Activated CD8-positive, alpha-beta memory T cell treated with anti-CD3 and anti-CD28 coated beads, Interleukin-2, amount 50 U/mL, for 4 hours (primary cell): ENCODE results near the gene MYPOP.

Experiments used
- DNase-seq: peaks from one replicate; pipeline ENCODE4 v3.0.0-alpha.2; 2020

MYPOP gene

GRCh38 chr19:45901912-45902650 is at the start of gene MYPOP:
Gene MYPOP, minus strand, starts transcription at chr19:45902613. Its CDS starts 840 bp downstream, at chr19:45901773.
- no peak for DNase-seq

DNA sequence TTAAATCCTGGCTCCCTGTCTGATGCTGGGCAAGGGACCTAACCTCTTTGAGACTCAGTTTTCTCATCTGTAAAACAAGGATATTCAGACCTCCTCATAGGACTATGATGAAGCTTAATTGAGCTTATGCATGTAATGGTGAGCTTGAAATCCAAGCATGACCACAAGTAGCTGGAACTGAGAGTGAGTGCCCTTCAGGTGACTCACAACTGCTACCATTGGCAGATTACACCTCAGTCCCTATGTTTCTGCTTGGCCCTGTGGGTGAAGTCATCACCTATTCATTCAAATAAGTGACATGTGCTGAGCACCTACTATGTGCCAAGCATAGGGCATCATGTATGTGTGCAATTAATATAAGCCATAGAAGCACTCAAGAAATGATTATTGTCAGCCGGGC is 45.5 kb upstream of the MYPOP start:
- no peak for DNase-seq

DNA sequence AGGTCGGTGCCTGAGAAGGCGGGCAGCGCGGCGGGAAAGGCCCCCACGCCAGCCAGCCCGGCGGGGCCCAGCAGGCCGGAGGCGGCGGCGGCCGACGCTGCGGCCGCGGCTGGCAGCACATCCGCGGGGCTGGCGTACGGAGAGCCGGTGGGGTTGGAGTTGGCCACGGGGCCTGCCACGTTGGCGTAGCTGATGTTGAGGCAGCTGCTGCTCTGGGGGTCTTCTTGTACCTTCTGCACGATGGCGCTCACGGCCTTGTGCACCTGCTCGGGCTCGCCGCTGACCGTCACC is 38.0 kb upstream of the MYPOP start:
- no peak for DNase-seq

DNA sequence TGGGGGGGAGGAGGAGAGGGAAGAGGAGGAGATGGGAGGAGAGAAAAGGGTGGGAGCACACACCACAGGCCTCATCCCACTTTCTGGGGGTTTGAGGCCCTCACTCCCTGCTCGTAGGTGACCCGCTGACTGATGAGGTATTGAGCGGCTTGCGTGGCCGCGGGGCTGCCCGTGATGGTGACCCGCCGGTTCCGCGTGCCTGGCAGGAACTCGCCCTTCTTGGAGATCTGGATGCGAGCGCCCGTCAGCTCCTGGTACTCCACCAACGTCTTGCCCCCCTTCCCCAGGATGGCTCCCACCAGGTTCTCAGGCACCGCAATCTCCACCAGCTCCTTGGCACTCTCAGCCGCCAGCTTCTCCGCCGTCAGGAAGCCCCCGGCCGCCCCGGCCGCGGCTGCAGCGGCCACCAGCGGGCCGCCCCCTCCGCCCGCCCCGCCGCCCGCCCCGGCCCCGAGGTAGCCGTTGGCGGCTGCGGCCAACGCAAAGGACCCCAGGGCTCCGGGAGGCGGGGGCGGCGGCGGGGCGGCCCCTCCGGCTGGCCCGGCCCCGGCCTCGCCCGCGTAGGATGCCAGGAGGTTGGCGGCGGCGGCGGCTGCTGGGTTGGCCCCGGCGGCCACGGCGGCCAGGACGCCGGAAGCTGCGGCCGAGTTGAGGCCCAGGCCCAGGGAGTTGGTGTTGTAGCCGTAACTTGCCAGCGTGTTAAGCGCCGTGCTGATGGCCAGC is 37.5 kb upstream of the MYPOP start:
- DNase-seq = no peak

DNA sequence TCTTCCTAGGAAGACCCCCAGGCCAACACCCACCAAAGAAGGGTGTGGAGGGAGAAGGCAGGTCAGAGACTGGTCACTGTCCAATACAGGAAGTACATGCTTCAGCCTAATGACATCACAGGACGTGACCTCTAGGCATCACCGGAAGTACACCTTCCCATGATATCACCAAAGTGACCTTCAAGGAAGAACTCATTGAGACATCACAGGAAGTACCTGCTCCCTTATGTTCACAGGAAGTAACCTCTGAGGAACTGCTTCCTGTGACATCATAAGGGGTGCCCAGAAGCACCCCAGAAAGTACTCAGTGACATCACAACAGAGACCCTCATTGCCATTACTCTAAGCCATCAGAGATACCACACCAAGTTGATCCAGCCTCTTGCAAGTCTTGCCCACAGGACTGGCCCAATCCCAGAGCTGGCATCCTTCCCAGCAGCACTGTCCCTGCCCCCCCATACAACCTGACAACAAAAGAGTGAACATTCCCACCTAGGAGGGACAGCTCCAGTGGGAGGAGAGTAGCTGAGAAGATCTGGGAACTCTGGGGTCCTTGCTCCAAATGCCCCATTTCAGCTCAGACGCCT is 36.4 kb upstream of the MYPOP start:
- no peak for DNase-seq

DNA sequence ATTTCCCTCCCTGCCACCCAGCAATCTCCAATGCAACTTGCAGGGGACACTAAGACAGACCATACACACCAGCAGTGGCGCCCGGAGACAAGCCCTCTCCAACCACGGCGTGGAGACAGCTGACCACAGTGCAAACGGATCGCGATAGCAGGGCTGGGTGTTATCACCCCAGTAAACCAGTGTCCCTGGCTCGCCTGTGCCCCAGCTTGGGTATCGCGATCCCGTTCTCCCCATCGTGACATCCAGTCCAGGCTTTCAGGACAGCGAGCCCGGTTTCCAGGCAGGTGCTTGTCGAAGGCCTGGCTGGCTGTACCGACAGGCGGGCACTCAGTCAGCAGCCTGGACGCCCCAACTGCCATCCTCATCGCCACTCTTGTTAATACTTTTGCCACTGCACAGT is 32.9 kb upstream of the MYPOP start:
- no peak for DNase-seq

GRCh38 chr19:45934551-45935230 is 32.3 kb upstream of the MYPOP start:
- no peak for DNase-seq

GRCh38 chr19:45933759-45934158 is 31.3 kb upstream of the MYPOP start:
- DNase-seq = no peak

DNA sequence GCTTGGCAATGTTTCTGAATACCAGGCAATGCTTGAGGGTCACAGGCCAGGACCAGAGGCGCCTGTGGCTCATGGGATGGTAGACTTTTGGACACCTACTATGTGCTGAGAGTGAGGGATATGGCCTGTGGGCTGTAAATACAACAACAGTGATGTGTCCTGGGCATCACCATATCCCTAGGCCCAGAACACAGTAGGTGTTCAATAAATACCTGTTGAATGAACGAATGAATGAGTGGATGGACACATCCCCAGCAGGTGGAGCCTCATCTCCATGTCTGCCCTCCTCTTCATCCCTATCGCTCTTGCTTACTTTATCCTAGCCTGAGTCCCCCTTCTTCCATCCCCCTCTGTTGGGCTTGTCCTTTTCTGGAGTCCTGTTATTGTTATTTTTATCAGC is 28.6 kb upstream of the MYPOP start:
- DNase-seq = no peak

DNA sequence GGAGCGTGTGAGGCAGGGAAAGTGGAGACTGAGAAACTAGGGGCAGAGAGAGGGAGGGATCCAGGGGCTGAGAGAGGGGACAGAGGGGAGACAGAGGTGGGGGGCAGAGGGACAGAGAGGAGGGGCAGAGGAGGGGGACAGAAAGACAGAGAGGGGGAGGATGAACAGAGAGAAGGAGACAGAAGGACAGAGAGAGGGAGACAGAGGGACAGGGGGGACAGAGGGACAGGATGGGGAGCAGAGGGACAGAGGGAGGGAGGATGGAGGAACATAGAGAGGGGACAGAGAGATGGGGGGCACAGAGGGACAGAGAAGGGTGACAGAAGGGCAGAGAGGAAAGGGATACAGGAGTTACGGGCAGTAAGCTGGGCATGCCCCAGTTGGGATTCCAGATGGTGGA is 26.8 kb upstream of the MYPOP start:
- no peak for DNase-seq

DNA sequence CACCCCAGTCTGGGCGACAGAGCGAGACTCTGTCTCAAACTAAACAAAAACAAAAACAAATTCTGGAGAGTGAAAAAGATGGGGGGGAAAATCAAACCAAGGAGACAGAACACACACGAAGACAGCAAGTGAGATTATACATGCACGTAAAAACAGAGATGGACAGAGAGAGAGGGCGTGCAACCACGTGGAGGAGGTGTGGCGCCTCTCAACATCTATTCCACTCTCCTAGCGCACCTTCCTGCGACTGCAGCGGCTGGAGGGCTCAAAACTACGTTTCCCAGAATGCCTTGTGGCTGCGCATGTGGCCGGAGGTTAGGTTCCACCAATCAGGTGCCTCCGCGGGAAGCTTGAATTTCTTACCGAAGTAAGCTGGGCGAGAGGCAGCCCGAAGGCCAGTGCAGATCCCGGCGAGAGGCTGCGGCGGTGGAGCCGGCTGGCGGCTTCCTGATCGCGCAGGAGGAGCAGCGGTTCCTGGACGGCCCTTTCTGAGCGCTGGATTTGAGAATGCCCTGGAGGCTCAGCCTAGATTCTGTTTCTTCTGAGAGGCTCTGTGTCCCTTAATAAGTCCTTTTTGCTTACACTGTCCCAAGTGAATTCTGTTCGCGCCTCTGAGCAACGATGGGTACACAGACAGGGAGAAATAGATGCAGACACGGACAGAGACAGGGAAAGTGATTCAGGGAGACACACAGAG is 25.3 kb upstream of the MYPOP start:
- peak; percentile 84 for DNase-seq

- no peak for DNase-seq
Observed at GRCh38 chr19:45924891-45925447, 22.6 kb upstream of the MYPOP start.

- no peak for DNase-seq
Observed at GRCh38 chr19:45922281-45922680, 19.9 kb upstream of the MYPOP start.

- DNase-seq = no peak
Observed at GRCh38 chr19:45920458-45920857, 18.0 kb upstream of the MYPOP start.

DNA sequence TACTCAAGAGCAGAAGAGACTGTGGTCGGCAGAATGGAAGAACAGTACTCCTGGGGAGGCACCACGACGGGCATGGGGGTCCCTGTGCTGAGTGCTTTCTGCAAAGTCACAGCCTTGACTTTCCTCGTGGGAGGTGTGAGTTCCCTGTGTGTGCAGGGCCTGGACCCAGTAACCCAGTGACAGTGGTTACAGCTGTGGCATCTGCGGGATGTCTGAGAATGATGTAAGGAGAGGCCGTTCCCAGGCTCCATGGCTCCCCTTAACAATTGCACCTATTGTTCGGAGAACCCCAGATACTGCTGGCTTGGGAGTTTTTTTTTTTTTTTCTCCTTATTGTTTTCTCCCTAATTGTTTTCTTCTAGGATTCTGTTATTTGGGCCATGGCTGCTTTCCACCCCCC is 17.3 kb upstream of the MYPOP start:
- DNase-seq = no peak

DNA sequence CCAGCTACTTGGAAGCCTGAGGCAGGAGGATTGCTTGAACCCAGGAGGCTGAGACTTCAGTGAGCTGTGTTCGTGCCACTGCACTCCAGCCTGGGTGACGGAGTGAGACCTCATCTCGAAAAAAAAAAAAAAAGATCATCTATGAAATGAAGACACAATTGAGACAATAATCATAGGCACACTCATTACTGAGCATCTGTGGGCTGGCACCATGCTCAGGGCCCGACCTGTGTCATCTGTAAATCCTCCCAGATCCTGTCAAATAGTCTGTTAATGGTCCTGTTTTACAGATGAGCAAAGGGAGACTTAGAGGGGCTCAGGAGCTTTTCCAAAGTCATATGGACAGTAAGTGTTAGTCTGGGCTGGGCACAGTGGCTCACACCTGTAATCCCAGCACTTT is 16.3 kb upstream of the MYPOP start:
- DNase-seq = no peak

DNA sequence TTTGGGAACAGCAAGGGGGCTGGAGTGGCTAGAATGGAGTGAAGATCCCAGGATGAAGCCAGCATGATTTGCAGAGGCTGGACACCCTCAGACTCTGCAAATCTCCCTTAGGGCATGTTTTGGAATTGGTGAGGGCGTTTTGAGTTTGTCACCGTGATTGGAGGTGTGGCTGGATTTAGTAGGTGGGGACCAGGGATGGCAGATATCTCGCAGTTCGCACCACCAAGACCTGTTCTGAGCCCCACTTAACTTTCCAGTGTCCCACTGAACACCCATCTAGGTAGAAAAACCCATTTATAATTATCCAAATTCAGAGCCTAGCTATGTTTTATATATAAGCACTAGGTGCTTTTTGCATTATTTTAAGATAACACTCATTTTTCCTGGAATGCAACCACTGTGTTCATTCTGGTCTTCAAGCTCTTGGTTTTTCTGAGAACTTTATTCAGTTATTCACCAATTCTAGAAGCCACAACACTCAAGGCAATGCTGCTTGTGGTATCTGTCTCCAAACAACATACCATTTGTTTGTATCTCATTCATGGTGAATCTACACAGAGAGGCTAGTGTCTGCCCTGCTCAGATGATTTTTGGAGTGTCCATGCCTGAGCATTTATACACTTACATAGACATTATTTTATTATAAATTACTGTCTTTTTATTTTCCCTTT is 15.1 kb upstream of the MYPOP start:
- no peak for DNase-seq

GRCh38 chr19:45913874-45914830 is 11.7 kb upstream of the MYPOP start, which contains the start of gene NANOS2:
Gene NANOS2, minus strand, starts transcription at chr19:45914778. Its CDS starts 85 bp downstream, at chr19:45914693.
- no peak for DNase-seq

GRCh38 chr19:45911291-45911690 is 8.9 kb upstream of the MYPOP start:
- no peak for DNase-seq

GRCh38 chr19:45908956-45909355 is 6.5 kb upstream of the MYPOP start:
- DNase-seq = no peak

DNA sequence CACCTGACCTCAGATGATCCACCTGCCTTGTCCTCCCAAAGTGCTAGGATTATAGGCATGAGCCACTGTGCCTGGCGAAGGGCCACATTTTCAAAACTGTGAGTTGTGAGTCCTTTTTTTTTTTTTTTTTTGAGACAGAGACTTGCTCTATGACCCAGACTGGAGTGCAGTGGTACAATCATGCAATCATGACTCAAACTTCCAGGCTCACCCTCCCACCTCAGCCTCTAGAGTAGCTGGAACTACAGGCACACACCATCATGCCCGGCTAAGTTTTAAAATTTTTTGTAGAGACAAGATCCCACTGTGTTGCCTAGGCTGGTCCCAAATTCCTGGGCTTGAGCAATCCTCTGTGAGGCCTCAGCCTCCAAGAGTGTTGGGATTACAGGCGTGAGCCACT is 3.8 kb upstream of the MYPOP start:
- DNase-seq = no peak
